ENCODE data around the gene TINCR.

DNA sequence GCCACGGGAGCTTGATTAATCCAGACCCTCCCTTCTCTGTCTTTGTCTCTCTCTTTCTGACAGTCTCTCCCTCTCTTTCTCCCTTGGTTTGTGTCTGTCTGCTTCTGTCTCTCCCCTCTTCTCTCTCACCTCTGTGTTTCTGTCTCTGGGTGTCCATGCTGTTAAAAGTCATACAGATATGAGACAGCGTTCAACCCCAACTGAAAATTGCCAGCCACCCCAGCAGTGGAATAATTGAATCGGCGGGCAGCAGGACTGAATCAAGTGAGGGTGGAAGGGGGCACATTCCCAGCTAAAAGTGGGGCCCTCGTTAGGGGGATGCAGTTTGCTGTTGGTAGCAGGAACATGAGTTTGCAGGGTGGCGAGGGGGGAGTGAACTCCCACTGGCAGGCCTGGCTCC, 43.7 kb downstream of the TINCR start:
- TF ChIP-seq CTCF (IDR thresholded peaks at IDR 0.05 in 8 of 11, conservative IDR thresholded peaks at IDR 0.05 in 3 of 11) (no peak), POLR2A (IDR thresholded peaks at IDR 0.05) (no peak), POLR2AphosphoS5 (IDR thresholded peaks at IDR 0.05) (no peak)
